ENCODE data around the gene ME2.

GRCh38 chr18:50937183-50937582 lies 58.3 kb downstream of the ME2 start:
- TF ChIP-seq, protein P1, sequence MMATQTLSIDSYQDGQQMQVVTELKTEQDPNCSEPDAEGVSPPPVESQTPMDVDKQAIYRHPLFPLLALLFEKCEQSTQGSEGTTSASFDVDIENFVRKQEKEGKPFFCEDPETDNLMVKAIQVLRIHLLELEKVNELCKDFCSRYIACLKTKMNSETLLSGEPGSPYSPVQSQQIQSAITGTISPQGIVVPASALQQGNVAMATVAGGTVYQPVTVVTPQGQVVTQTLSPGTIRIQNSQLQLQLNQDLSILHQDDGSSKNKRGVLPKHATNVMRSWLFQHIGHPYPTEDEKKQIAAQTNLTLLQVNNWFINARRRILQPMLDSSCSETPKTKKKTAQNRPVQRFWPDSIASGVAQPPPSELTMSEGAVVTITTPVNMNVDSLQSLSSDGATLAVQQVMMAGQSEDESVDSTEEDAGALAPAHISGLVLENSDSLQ (IDR thresholded peaks at IDR 0.05): no peak
- no peak for TF ChIP-seq FOXM1 (IDR thresholded peaks at IDR 0.05; ENCODE audit: borderline replicate concordance)

Measured in HEK293T (cell line).